K562 (cell line): Measurements from ENCODE around the gene OGFR. TPM values are rescaled to one million over a fixed set of nuclear protein-coding genes. Genes with fewer than 3 reads are reported as not detected.

Experiments used
- ATAC-seq: fragments of 200-7000 bp; cut with Tn5 transposase; 3 replicates; pipeline ENCODE4 v1.9.1; 2020; ENCODE audit warnings: moderate library complexity
- BruUV-seq: library from RNA; stranded (reverse); fragments of 400-500 nt; replicated peaks from 2 replicates; lab custom pipeline; 2021; lab: Mats Ljungman, UMichigan
- CTCF ChIA-PET: fragments of 300-600 bp; formaldehyde crosslinking; extraction: SDS; loops from one replicate; lab custom pipeline; 2021; ENCODE audit warnings: low intra/inter-chr PET ratio; lab: Yijun Ruan, JAX
- POLR2A ChIA-PET: fragments of 300-600, 350-650 bp; sonication (Branson Sonifier 250); formaldehyde crosslinking; extraction: SDS; loops from one replicate; lab custom pipeline; 2021; ENCODE audit warnings: antibody characterized with exemption, inconsistent platforms; lab: Yijun Ruan, JAX
- DNase-seq, 4 experiments: peaks; one replicate each; pipeline versions ENCODE4 v3.0.0 to v3.0.0-alpha.2; 2011 to 2018; ENCODE audit warnings: low spot score in 3 of 4, mixed read lengths in 3 of 4; ENCODE audit errors: extremely low read depth in 1 of 4
- FAIRE-seq: peaks from 2 replicates; lab custom pipeline; 2011; peaks lifted over from hg19 to GRCh38; lab: Jason Lieb, UNC
- H2AFZ ChIP-seq: 2 replicates; pipeline ENCODE4 v1.6.0; 2011; ENCODE audit warnings: low read depth, low read length, control low read depth, inconsistent platforms
- H3K27ac ChIP-seq: fragments of 200-600 bp; 3 replicates; pipeline ENCODE4 v1.8.0; 2011; ENCODE audit warnings: low read depth, mild to moderate bottlenecking, control low read depth, inconsistent platforms, low read length, moderate library complexity, mixed read lengths; ENCODE audit errors: extremely low read depth
- H3K27me3 ChIP-seq, 2 experiments: fragments of 300-600 bp in 1 of 2; 2 replicates in 1 of 2; 3 replicates in 1 of 2; pipeline versions ENCODE4 v1.6.0 to v1.8.0; 2011; ENCODE audit warnings: inconsistent platforms in 2 of 2, low read length in 2 of 2, mild to moderate bottlenecking in 1 of 2, mixed read lengths in 1 of 2, moderate library complexity in 1 of 2; ENCODE audit not compliant: control insufficient read depth in 2 of 2, insufficient read depth in 2 of 2
- H3K36me3 ChIP-seq: fragments of 300-600 bp; 3 replicates; pipeline ENCODE4 v1.8.0; 2011; ENCODE audit warnings: mild to moderate bottlenecking, low read length, inconsistent platforms; ENCODE audit not compliant: control insufficient read depth, insufficient read depth
- H3K4me1 ChIP-seq, 2 experiments: fragments of 200-600 bp in 1 of 2; replicated peaks in 1 of 2; 2 replicates in 1 of 2; 3 replicates in 1 of 2; pipeline versions ENCODE4 v1.5.1 to v1.8.0; 2011; ENCODE audit warnings: inconsistent platforms in 2 of 2, low read length in 2 of 2, mild to moderate bottlenecking in 1 of 2, mixed read lengths in 1 of 2, moderate library complexity in 1 of 2; ENCODE audit not compliant: control insufficient read depth in 2 of 2, insufficient read depth in 2 of 2
- H3K4me2 ChIP-seq: 2 replicates; pipeline ENCODE4 v1.6.1; 2011; ENCODE audit warnings: low read length, control low read depth, inconsistent platforms, mixed read lengths; ENCODE audit not compliant: insufficient read depth
- H3K4me3 ChIP-seq: fragments of 200-600 bp; sonication (generic), shearing (Covaris generic); 2 replicates; pipeline ENCODE4 v1.5.1; 2016; ENCODE audit warnings: control low read depth, inconsistent platforms
- H3K79me2 ChIP-seq: fragments of 200-600 bp; 3 replicates; pipeline ENCODE4 v1.8.0; 2011; ENCODE audit warnings: low read length, inconsistent platforms; ENCODE audit not compliant: control insufficient read depth, insufficient read depth
- H3K9ac ChIP-seq, 2 experiments: 2 replicates each; pipeline versions ENCODE4 v1.6.0 to v1.6.1; 2011; ENCODE audit warnings: low read depth in 2 of 2, low read length in 2 of 2, control low read depth in 1 of 2, inconsistent platforms in 1 of 2, mild to moderate bottlenecking in 1 of 2, mixed read lengths in 1 of 2; ENCODE audit not compliant: insufficient read depth in 1 of 2
- H3K9me1 ChIP-seq: one replicate; pipeline ENCODE4 v1.6.0; 2011; ENCODE audit warnings: inconsistent platforms, mild to moderate bottlenecking, low read length, moderate library complexity; ENCODE audit not compliant: control insufficient read depth, insufficient read depth
- H3K9me3 ChIP-seq: replicated peaks from 2 replicates; pipeline ENCODE4 v1.5.1; 2011; ENCODE audit warnings: low read depth, low read length, inconsistent platforms; ENCODE audit not compliant: control insufficient read depth, insufficient read depth
- H4K20me1 ChIP-seq: replicated peaks from 2 replicates; pipeline ENCODE4 v1.6.1; 2011; ENCODE audit warnings: low read length, inconsistent platforms, mixed read lengths; ENCODE audit not compliant: control insufficient read depth, insufficient read depth
- CREB5 ChIP-seq: fragments of 250-450 bp; sonication (Bioruptor Pico); IDR thresholded peaks from 2 replicates; pipeline ENCODE4 v1.5.0; 2020; ENCODE audit warnings: mild to moderate bottlenecking
- E2F6 ChIP-seq, 2 experiments: IDR thresholded peaks; 2 replicates each; pipeline ENCODE4 v1.6.1; 2011; ENCODE audit warnings: borderline replicate concordance in 1 of 2, control low read depth in 1 of 2, low read depth in 1 of 2, low read length in 1 of 2, mild to moderate bottlenecking in 1 of 2, mixed read lengths in 1 of 2, moderate library complexity in 1 of 2; ENCODE audit not compliant: insufficient read depth in 1 of 2, insufficient read length in 1 of 2, poor library complexity in 1 of 2, severe bottlenecking in 1 of 2; ENCODE audit errors: extremely low read depth in 1 of 2
- ID3 ChIP-seq, 2 experiments: fragments of 250-450 bp in 1 of 2; fragments of 450-650 bp in 1 of 2; sonication (Bioruptor Pico) in 1 of 2; IDR thresholded peaks; 2 replicates each; pipeline versions ENCODE4 v1.6.1 to v1.8.0; 2016 to 2021; ENCODE audit warnings: mild to moderate bottlenecking in 2 of 2, moderate library complexity in 2 of 2, missing compliant biosample characterization in 1 of 2, missing genetic modification characterization in 1 of 2
- ZBTB33 ChIP-seq: sonication (generic); formaldehyde crosslinking; IDR thresholded peaks from 2 replicates; pipeline ENCODE4 v1.8.1; 2023; ENCODE audit warnings: mild to moderate bottlenecking, missing genetic modification reagents
- ZBTB7A ChIP-seq: IDR thresholded peaks from 2 replicates; pipeline ENCODE4 v1.6.1; 2011; ENCODE audit warnings: low read depth, mild to moderate bottlenecking, low read length, moderate library complexity, borderline replicate concordance; ENCODE audit not compliant: control insufficient read depth
- ZNF212 ChIP-seq: fragments of 450-650 bp; formaldehyde crosslinking; IDR thresholded peaks from 2 replicates; pipeline ENCODE4 v1.4.0; 2020; ENCODE audit warnings: mild to moderate bottlenecking
- WGBS: fragments of 100-300 bp; shearing (Covaris generic); methylation state at CpG from one replicate; pipeline ENCODE4 v1.1.6; 2016; ENCODE audit warnings: low coverage, mixed read lengths; ENCODE audit not compliant: insufficient coverage; ENCODE audit errors: missing lambda C conversion rate; 5-methylcytosine and 5-hydroxymethylcytosine counted together
- in situ Hi-C: fragments of 300-500 bp; cut with MboI; formaldehyde crosslinking; loops from 4 replicates; pipeline ENCODE4 v1.15.0; 2018; ENCODE audit warnings: inconsistent platforms, mixed read lengths
- intact Hi-C: fragments of 100-400 bp; cut with micrococcal nuclease; formaldehyde crosslinking; loops from 2 replicates; pipeline ENCODE4 v1.14.2; 2022
- polyA plus RNA-seq, 8 experiments: library from polyadenylated mRNA; depleted of rRNA in 4 of 8; stranded (reverse) in 5 of 8; unstranded in 3 of 8; fragments of >200 nt; fragmentation: Nextera tagmentation in 2 of 8; fragmentation: Illumina TruSeq in 1 of 8; extraction: Ambion mirVana in 2 of 8; extraction: Trizol in 1 of 8; gene quantifications; 2 replicates each; pipeline versions ENCODE4 v1.2.1 to v1.2.3, GENCODE V29; 2011 to 2014; ENCODE audit warnings: inconsistent platforms in 1 of 8, missing spikeins in 1 of 8
- total RNA-seq, 7 experiments: library from RNA; depleted of rRNA in 6 of 7; stranded (reverse); fragments of >200 nt in 6 of 7; fragmentation: Illumina TruSeq in 2 of 7; extraction: Trizol in 2 of 7; gene quantifications; 2 replicates each; pipeline versions ENCODE4 v1.2.1 to v1.2.3, GENCODE V29; 2011 to 2021; ENCODE audit warnings: low replicate concordance in 1 of 7

Gene OGFR
- total and polyA plus RNA-seq, 9 of the 15 experiments (the other 6 are each of a cell fraction or from before 2014, with no cell fraction given) = 0.39 to 56.3 (median 17.5) TPM

GRCh38 chr20:62816884-62817873 is 12.5 kb downstream of the OGFR start, which contains the start of gene COL9A3:
COL9A3 (plus strand) TSS chr20:62817050; CDS start chr20:62817065, 15 bp downstream.
- TF ChIP-seq ZBTB7A (peak; percentile 25; the same call in 1 of the 2 replicates), ZNF212 (CRISPR knock-in tag) (no peak), ID3 (CRISPR knock-in tag; IDR thresholded peaks at IDR 0.05) (no peak), ID3 (tag; IDR thresholded peaks at IDR 0.05) (no peak), E2F6 (IDR thresholded peaks at IDR 0.05; ENCODE audit: borderline replicate concordance in 1 of 2, extremely low read depth in 1 of 2, insufficient read depth in 1 of 2, insufficient read length in 1 of 2, low read depth in 1 of 2, low read length in 1 of 2, poor library complexity in 1 of 2, severe bottlenecking in 1 of 2) (peak in 1 of 2 experiments; percentile 33), ZBTB33 (CRISPR knock-in tag) (0 out of 2 replicates have a peak, but pooled peaks have one; percentile 36), CREB5 (no peak)
- FAIRE-seq (no peak), ATAC-seq (no peak), DNase-seq (peak in 2 of 4 experiments; percentile 57 to 59)
- in situ Hi-C loops (no loop called here), intact Hi-C loops (no loop called here)
- H3K4me1 ChIP-seq = peaks cover 3 to 93% of the 10 kb centered on the region in 2 experiments; a peak in 3 of 5 replicates
- H3K4me2 ChIP-seq = no peak within 1 kb of the TSS
- no peak within 1 kb of the TSS; the same call in 1 of the 2 replicates for H3K4me3 ChIP-seq
- no peaks in the 10 kb centered on the region for H3K9me3 ChIP-seq
- peaks cover 8% of the 10 kb centered on the region; the same call in 2 of the 3 replicates for H3K36me3 ChIP-seq
- peak within 1 kb of the TSS in 1 of 2 experiments; percentile 6; a peak in 1 of 4 replicates for H3K9ac ChIP-seq
- H4K20me1 ChIP-seq = peaks cover 6% of the 10 kb centered on the region
- ChIA-PET CTCF (no interaction called here), POLR2A (interaction anchor here (0.6 to 0.7 kb wide), 2 partner anchors 21 to 242 kb away, joined by 3 read pairs; partner anchors contain the start of gene MRGBP)
- no peaks in the 10 kb centered on the region for H3K9me1 ChIP-seq
- no peak within 1 kb of the TSS for H2AFZ ChIP-seq
- H3K79me2 ChIP-seq = no peaks in the 10 kb centered on the region
- no TSS peak for BruUV-seq
- WGBS = 34% methylated on average over 25 of the region's 108 CpGs
- H3K27ac ChIP-seq = no peak within 1 kb of the TSS
- peaks cover 0 to 10% of the 10 kb centered on the region in 2 experiments; a peak in 3 of 5 replicates for H3K27me3 ChIP-seq
